HG03432 (cell line): ENCODE results near the gene USP3.
A peak's percentile ranks its signal among the peaks of the same experiment; 100 is the strongest.
"Not testable (repeated sequence)": the region's sequence is repeated elsewhere in the genome, so short reads cannot be mapped to it uniquely, and the experiment has no call there.

Experiments used
- ATAC-seq: cut with Tn5 transposase; IDR thresholded peaks from one replicate; pipeline ENCODE4 v1.9.1; 2021; ENCODE audit warnings: mild to moderate bottlenecking, moderate library complexity; ENCODE audit not compliant: unreplicated experiment

USP3 gene

GRCh38 chr15:63474810-63475316 is 29.5 kb upstream of the USP3 start:
- ATAC-seq, result peak; percentile 66

GRCh38 chr15:63475707-63476106 is 28.7 kb upstream of the USP3 start:
- ATAC-seq, result no peak

- ATAC-seq, result no peak
Observed at GRCh38 chr15:63476229-63476632, 28.2 kb upstream of the USP3 start.

- no peak for ATAC-seq
Observed at GRCh38 chr15:63478243-63478642, 26.1 kb upstream of the USP3 start.

GRCh38 chr15:63480441-63480821 is 24.0 kb upstream of the USP3 start:
- no peak for ATAC-seq

- no peak for ATAC-seq
Observed at GRCh38 chr15:63481105-63481810, 23.1 kb upstream of the USP3 start.

- ATAC-seq, result no peak
Observed at GRCh38 chr15:63482874-63483323, 21.5 kb upstream of the USP3 start.

GRCh38 chr15:63483521-63484371 is 20.6 kb upstream of the USP3 start:
- no peak for ATAC-seq

- no peak for ATAC-seq
Observed at GRCh38 chr15:63484433-63485186, 19.8 kb upstream of the USP3 start.

GRCh38 chr15:63487076-63487757 is 17.2 kb upstream of the USP3 start:
- ATAC-seq, result peak; percentile 40

- not testable (repeated sequence) for ATAC-seq
Observed at GRCh38 chr15:63487758-63488397, 16.5 kb upstream of the USP3 start.

GRCh38 chr15:63488398-63488960 is 15.9 kb upstream of the USP3 start:
- no peak for ATAC-seq

- no peak for ATAC-seq
Observed at GRCh38 chr15:63489352-63489751, 15.0 kb upstream of the USP3 start.

GRCh38 chr15:63490345-63491034 is 13.9 kb upstream of the USP3 start:
- no peak for ATAC-seq

- ATAC-seq, result no peak
Observed at GRCh38 chr15:63491116-63491827, 13.1 kb upstream of the USP3 start.

- no peak for ATAC-seq
Observed at GRCh38 chr15:63491979-63492378, 12.4 kb upstream of the USP3 start.

GRCh38 chr15:63492541-63493077 is 11.8 kb upstream of the USP3 start:
- no peak for ATAC-seq

GRCh38 chr15:63493436-63493835 is 11.0 kb upstream of the USP3 start:
- no peak for ATAC-seq
